ENCODE data around the gene MEP1A. TPM values are rescaled to one million over a fixed set of nuclear protein-coding genes. Genes with fewer than 3 reads are reported as not detected.

MEP1A gene
- total and polyA plus RNA-seq, 2 of the 4 experiments (the other 2 are of a cell fraction): not detected

GRCh38 chr6:46787871-46788540, 5.2 kb upstream of the MEP1A start:
- no peak overlapping the region for H3K18ac ChIP-seq (ENCODE audit: low read depth, low read length)
- no peak overlapping the region for H4K8ac ChIP-seq (ENCODE audit: low read depth in 2 of 2, low read length in 2 of 2)
- no peak overlapping the region for H4K5ac ChIP-seq (ENCODE audit: low read depth, low read length)
- no peak overlapping the region for H3K4me3 ChIP-seq (ENCODE audit: insufficient read depth, low read depth, low read length)
- BruUV-seq (replicated peaks): no TSS peak
- DNase-seq: no peak
- dilution Hi-C loops (cut with HindIII; ENCODE audit: low sequenced_read_pairs, unreplicated experiment): no loop called here
- no peak overlapping the region for H3K56ac ChIP-seq (ENCODE audit: extremely low read depth, insufficient read depth, low read length)
- H3K4me1 ChIP-seq (ENCODE audit: control insufficient read depth, insufficient read depth, low read length): no peaks in the 10 kb centered on the region
- ChIA-PET CTCF (no interaction called here), POLR2A (ENCODE audit: unreplicated experiment) (no interaction called here)
- WGBS, 2 experiments (ENCODE audit: extremely low coverage in 2 of 2, insufficient read length in 1 of 2): no CpG with 5 or more reads among the region's 5 CpGs
- H3K9ac ChIP-seq (ENCODE audit: low read depth, low read length): no peak overlapping the region
- in situ Hi-C loops (cut with MboI; ENCODE audit: low sequenced_read_pairs): loop anchor here (25.0 kb wide), 1 partner anchor 376 kb away; no protein-coding TSS in a partner anchor
- no peak overlapping the region for H2BK5ac ChIP-seq (ENCODE audit: low read depth, low read length, poor library complexity, severe bottlenecking)
- H3K14ac ChIP-seq (replicated peaks; ENCODE audit: low read depth, low read length): no peak overlapping the region
- H3K27me3 ChIP-seq (ENCODE audit: control insufficient read depth, insufficient read depth, low read length): no peaks in the 10 kb centered on the region
- no peak overlapping the region for H3K4me2 ChIP-seq (ENCODE audit: low read depth, low read length)
- H3K23ac ChIP-seq (ENCODE audit: low read depth, low read length): no peak overlapping the region
- H2AK9ac ChIP-seq (replicated peaks; ENCODE audit: low read depth, low read length, poor library complexity): no peak overlapping the region
- no peaks in the 10 kb centered on the region for H3K36me3 ChIP-seq (ENCODE audit: control insufficient read depth, insufficient read depth, low read length)
- no peaks in the 10 kb centered on the region for H4K20me1 ChIP-seq (ENCODE audit: insufficient read depth, low read length)
- no peak overlapping the region for H2BK15ac ChIP-seq (ENCODE audit: low read depth, low read length)
- H3K79me1 ChIP-seq (ENCODE audit: low read depth in 1 of 2, low read length in 2 of 2): no peaks in the 10 kb centered on the region
- H3K9me3 ChIP-seq (ENCODE audit: control insufficient read depth, insufficient read depth, low read length): no peaks in the 10 kb centered on the region
- H4K91ac ChIP-seq (ENCODE audit: insufficient read depth, low read depth, low read length): no peak overlapping the region
- intact Hi-C loops (cut with micrococcal nuclease): loop anchor here (10.0 kb wide), 1 partner anchor 563 kb away; no protein-coding TSS in a partner anchor
- H3K27ac ChIP-seq (ENCODE audit: insufficient read depth, low read length): no peak overlapping the region
- H2BK20ac ChIP-seq (ENCODE audit: low read depth, low read length): no peak overlapping the region
- no peak overlapping the region for H2AK5ac ChIP-seq (ENCODE audit: low read depth, low read length)
- H3K9me1 ChIP-seq (ENCODE audit: insufficient read depth, low read length): no peaks in the 10 kb centered on the region
- no peak overlapping the region for H2BK120ac ChIP-seq (ENCODE audit: low read depth, low read length)
- ATAC-seq (ENCODE audit: low read depth): no peak
- no peak for TF ChIP-seq MXI1 (IDR thresholded peaks at IDR 0.05; ENCODE audit: borderline replicate concordance, low read depth, low read length)
- H2AFZ ChIP-seq (replicated peaks; ENCODE audit: low read length, poor library complexity): no peak overlapping the region
- no peak overlapping the region for H3K4ac ChIP-seq (ENCODE audit: low read depth, low read length)

Measured in IMR-90 (cell line).